GM18519 (cell line): ENCODE measurements around the gene PLEKHA5.
"Not testable (repeated sequence)": the region's sequence is repeated elsewhere in the genome, so short reads cannot be mapped to it uniquely, and the experiment has no call there.

Source experiments
- ATAC-seq: cut with Tn5 transposase; IDR thresholded peaks from one replicate; pipeline ENCODE4 v1.9.1; 2021; ENCODE audit warnings: mild to moderate bottlenecking, moderate library complexity; ENCODE audit not compliant: unreplicated experiment, low FRiP score

PLEKHA5 gene

DNA sequence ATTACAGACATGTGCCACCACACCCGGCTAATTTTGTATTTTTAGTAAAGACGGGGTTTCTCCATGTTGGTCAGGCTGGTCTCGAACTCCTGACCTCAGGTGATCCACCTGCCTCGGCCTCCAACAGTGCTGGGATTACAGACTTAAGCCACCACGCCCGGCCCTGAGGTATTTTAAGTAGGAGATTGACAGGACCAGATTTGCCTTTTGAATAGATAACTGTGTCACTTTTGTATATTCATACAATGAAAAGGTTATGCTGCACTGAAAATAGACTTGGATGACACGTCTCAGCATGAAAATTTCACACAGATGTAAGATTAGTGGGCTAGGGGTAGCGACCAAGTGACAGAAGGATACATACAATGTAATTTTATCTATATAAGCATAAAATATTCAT is 263.1 kb downstream of the PLEKHA5 start:
- not testable (repeated sequence) for ATAC-seq

DNA sequence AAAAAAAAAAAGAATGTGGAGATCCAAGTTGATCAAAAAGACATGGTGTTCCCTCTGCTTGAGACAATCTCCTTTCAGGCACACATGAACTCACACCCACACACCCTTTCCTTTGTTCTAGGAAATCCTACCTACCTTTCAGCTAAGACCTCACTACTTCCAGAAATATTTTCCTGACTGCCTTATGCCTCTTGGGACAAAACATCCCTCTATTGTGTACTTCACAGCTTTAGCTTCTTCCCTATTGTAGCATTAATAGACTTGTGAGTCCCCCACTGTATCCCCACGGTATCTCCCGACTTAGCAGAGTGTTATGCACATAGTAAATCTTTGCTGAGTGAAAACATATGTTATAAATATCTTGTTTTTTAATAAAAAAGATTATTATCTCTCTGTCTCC is 264.9 kb downstream of the PLEKHA5 start:
- no peak for ATAC-seq

DNA sequence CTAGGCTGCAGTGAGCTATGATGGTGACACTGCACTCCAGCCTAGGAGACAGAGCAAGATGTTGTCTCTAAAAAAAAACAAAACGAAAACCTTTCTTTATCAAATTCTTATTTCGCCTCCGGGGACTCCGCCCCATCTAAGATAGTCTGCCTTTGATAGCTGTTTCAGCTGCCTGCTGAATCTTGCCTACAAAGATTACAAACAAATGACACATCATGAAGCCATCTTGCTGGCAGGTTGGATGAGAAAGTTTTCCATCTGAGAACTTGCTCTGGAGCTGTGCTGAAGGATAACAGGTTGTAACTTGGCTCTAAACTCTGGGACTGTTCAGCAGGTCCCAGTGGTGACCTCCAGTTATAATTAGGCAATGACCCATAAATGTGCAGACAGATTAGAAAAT is 268.0 kb downstream of the PLEKHA5 start:
- no peak for ATAC-seq

DNA sequence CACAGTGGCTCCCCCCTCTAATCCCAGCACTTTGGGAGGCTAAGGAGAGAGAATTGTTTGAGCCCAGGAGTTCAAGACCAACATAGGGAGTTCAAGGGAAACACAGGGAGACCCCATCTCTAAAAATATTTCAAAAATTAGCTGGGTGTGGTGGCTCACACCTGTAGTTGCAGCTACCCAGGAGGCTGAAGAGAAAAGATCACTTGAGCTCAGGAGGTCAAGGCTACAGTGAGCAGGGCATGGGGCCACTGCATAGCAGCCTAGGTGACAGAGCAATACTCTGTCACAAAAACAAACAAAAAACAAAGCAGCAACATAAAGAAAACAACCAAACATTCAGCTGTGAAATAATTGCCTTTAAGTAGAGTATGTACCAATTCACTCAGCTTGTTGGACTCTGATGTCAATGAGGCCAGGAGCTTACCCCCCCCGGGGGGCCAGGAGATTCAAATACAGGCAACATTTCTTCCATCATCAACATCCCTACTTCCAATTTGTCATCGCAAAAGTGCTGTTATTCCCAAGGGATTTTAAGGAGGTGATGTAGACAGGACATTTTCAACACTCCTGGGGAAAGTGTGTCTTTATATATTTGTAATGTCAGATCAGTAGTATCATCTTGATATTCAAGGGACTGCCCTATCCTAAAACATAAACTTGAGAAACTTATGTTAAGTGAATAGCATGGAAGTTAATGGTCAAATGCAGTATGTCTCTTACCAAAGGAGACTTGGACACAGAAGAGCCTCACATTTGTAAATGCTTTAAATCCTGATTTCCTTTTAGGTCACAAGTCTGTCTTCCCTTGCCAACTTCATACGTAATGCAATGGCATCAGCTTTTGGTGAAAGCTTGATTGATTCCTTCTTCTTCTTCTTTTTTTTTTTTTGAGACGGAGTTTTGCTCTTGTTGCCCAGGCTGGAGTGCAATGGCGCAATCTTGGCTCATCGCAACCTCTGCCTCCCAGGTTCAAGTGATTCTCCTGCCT is 269.1 kb downstream of the PLEKHA5 start:
- ATAC-seq, result no peak

DNA sequence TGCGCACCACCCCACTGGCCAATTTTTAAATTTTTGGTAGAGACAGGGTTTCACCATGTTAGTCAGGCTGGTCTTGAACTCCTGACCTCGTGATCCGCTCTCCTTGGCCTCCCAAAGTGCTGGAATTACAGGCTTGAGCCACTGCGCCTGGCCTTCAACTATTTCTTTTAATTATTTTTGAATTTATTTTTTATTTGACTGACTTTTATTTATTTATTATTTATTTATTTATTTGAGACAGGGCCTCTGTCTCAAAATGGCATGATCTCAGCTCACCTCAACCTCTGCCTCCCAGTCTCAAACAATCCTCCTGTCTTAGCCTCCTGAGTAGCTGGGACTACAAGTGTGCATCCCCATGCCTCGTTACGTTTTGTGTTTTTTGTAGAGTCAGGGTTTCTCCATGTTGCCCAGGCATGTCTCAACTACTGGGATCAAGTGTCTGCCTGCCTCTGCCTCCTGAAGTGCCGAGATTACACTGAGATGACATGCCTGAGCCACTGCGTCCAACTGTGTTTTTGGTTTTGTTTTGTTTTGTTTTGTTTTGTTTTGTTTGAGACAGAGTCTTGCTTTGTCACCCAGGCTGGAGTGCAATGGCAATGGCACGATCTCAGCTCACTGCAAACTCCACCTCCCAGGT is 271.2 kb downstream of the PLEKHA5 start:
- ATAC-seq, result not testable (repeated sequence)

DNA sequence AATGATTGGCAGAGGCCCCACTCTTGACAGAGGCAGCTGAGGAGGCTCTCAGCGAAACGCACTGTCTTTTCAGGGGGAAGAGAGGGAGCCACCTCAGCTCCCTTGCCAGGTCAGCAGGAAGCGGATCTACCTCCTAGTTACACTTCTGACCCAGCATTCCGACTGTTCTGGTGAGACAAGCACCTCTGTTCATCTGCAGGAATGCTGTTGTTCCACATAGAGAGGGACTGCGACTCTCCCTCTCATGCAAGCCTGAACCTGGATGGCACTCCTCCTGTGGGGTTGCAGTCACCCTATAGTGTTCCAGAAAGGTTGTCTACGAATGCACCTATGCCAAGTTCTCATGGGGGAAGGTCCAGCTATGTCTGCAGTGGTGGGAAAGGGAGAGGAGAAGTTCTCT is 272.7 kb downstream of the PLEKHA5 start:
- ATAC-seq, result no peak

DNA sequence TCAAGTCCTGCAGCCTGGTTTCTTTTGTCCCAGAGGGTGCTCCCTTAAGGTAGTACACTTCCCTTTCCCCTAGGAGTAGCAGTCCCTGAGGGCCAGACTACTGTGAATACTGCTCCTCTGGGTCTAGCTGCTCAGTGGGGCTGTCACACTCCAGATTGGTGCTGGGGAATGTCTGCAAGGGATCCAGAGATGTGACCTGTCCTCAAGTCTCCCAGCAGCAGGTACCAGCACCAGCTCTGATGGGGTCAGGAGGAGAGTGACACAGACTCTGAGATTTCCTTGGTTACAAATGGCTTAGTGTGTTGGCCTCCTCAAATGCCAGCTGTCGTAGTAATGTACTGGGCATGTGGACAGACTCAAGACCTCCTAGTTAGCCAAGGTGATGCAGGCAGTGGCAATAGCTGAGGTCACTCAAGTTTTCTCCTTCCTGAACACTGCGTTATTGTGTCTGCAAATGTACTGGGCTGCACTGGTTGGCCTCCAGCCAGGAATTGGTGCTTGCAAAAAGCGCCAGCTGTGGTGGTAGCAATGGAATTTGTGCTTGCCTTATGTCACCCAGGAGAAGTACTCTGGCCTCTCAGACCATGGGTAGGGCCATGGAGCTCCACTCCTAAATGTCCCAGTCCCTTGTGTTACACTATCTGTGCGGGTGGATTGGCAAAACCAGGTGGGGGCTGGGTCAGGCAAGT is 273.4 kb downstream of the PLEKHA5 start:
- no peak for ATAC-seq

DNA sequence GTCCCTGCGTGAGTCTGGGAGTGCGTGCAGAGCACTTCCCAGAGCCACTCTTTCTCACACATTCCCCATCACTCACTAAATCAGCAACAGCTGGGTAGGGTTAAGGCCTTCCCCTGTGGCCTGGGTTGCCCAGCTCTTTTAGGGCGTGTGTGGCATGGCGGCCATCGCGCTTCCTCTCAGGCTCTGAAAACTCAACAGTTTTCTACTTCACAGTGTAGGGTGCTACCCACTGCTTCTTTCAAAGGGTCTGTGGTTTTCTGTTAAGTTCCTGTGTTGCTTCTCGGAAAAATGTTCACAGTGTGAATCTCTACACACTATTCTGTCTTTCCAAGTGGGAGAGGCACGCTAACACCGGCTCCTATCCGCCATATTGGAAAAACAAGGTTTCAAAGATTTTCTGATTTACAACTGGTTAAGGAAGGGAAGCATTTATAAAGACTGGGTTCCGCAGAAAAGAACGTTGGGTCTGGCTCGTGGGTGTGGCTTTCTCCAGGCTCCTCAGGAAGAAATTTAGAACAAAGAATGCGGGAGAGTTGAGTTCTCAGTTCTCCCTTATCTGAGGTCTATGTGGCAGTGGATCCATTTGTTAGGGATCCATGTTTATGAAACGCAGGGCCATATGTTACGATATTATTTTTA is 274.8 kb downstream of the PLEKHA5 start:
- ATAC-seq, result no peak

DNA sequence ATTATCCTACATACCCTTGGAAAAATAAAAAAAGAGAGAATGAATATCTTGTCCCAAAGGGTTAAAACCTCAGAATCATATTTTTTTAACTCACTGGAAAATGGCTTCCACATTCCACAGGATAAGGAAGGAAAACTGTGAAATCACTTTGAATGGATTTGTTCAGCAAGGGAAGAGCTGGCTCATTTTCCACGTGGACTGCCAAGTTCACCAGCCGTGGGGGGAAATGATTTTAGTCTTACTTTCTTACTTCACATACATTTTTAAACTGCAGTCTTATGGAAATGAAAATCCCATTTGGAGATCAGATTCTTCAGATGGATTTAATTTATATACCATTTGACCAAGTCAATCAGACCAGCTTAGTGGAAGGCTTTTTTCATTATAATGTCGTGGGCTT is 279.8 kb downstream of the PLEKHA5 start:
- no peak for ATAC-seq

DNA sequence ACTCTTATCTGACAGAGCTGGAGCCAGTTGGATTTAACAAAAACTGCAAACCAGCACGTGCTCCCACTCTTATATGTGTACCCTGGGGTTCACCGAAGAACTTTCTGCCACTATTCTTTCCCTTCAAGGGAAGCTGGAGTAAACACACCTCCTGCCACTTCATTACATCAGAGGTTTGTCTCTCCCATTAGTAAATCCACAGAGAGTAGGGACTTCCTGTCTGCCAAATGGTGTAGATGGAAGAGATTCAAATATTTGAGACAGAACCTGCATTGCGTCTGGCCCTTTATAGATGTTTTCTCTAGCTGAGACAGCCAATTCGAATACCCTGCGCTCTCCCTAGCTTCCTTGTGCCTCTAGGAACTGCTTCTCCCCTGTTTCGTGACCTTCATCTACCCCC is 280.7 kb downstream of the PLEKHA5 start:
- no peak for ATAC-seq

DNA sequence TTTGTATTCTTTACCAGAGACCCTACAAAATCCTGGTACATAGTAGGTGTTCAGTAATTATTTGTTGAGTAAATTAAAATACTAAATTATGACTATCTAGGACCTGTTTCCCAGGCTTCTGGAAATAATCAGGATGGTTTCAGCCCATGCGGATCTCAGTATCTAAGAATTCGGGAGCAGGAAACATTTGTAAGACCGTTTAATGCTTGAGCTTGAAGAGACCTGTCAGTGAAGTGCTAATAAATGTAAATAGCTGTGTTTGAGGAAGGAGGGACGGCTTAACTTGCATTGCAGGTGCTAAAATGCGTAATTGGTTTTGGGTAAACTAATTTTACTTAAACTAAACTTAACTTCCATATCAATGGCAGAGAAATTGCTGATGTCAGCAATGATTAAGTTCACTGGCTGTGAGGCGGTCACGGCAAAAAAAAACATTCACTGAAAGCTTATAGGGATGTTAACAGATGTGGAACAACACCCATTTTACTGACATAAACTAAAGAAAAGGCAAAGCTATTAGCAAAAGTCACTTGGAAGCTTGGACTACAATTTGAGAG is 281.2 kb downstream of the PLEKHA5 start:
- ATAC-seq, result no peak

DNA sequence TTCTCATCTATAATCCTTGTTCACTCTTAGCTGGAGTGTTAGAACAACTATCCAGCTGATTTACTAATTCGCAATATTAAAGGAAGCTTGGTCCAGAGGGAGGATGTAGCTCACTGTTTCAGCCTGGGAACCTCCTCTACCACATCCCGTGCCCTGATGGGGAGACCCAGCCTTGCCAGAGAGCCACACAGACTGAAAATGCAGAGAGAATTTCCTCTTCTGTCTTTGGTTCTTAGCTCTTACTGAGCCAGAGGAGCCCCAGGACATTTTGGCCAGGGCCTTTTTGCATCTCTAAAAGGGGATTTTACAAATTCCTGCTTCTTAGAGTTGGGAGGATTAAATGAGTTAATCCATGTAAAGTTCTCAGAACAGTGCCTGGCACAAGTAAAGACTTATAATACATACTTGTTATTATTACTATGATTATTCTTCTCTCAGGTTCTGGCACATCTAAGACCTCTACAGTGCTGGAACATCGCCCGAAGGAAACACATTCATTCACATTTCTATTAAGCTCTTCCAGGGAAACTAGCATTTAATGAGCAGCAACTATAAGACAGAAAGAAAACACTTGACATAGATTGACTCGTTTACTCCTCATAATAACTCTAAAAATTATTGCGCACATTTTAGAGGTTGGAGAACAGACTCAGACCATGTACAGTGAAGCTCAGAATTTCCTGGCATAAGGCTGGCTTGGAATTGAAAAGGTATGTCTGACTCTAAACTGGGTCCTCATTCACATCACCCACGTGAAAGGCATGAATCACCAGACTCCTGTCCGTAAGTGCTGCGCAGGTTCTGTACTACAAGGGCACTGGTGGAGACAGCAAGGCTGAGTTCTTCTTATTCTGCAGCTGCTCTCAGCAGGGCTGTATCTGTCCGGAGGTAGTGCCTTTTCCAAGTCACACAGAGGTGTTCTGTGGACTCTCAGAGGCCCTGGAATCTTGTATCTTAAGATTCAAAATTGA is 282.0 kb downstream of the PLEKHA5 start:
- no peak for ATAC-seq

DNA sequence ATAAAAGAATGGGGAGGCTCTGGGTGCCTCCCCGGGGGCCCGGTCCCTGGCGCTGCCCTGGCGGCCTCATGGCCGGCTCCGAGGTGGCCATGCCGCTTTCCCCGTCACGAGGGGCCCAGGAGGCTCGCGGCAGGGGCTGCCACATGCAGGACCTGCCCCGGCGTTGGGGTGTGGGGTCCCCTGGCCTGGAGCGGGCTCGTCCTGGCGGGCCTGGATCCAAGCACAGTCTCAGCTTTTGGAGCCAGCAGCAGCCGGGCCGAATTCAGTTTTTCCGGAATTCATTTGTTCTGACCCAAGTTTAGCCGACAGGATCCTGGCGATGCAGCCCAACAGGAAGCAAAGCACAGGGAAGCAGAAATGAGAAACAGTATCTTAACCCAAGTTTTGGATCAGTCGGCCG is 283.3 kb downstream of the PLEKHA5 start:
- no peak for ATAC-seq

DNA sequence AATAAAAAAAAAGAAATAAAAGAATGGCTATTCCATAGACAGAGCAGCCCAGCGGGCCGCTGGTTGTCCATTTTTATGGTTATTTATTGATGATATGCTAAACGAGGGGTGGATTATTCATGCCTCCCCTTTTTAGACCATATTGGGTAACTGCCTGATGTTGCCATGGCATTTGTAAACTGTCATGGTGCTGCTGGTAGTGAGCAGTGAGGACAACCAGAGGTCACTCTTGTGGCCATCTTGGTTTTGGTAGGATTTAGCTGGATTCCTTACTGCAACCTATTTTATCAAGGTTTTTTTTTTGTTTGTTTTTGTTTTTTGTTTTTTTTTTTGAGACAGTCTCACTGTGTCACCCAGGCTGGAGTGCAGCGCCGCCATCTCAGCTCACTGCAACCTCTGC is 284.0 kb downstream of the PLEKHA5 start:
- not testable (repeated sequence) for ATAC-seq

DNA sequence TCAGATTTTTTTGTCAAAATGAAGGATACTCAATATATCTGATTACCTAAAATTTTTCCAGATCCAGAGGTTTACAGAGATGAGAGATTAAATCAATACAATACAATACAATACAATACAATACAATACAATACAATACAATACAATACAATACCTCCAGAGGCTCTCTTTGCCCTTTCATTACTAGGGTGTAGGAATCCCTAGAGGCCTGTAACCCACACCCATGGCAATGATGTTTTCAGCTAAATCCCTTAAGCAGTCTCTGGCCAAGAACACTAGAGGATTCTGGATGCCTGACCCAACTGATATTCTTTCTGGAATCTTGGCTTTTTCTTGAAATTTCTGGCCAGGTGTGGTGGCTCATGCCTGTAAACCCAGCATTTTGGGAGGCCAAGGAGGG is 286.0 kb downstream of the PLEKHA5 start:
- no peak for ATAC-seq

DNA sequence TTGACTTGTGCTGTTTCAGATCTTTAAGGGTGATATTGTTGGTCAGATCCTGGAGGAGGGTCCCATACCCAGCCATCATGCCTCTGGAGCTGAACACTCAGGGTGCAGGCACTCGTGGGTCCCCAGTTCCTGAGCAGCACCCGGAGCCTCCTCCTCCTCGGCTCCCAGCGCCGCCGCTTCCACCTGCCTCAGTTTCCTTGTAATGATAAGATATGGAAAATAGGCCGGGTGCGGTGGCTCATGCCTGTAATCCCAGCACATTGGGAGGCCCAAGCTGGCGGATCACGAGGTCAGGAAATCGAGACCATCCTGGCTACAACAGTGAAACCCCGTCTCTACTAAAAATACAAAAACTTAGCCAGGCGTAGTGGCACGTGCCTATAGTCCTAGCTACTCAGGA is 289.6 kb downstream of the PLEKHA5 start:
- ATAC-seq, result no peak

DNA sequence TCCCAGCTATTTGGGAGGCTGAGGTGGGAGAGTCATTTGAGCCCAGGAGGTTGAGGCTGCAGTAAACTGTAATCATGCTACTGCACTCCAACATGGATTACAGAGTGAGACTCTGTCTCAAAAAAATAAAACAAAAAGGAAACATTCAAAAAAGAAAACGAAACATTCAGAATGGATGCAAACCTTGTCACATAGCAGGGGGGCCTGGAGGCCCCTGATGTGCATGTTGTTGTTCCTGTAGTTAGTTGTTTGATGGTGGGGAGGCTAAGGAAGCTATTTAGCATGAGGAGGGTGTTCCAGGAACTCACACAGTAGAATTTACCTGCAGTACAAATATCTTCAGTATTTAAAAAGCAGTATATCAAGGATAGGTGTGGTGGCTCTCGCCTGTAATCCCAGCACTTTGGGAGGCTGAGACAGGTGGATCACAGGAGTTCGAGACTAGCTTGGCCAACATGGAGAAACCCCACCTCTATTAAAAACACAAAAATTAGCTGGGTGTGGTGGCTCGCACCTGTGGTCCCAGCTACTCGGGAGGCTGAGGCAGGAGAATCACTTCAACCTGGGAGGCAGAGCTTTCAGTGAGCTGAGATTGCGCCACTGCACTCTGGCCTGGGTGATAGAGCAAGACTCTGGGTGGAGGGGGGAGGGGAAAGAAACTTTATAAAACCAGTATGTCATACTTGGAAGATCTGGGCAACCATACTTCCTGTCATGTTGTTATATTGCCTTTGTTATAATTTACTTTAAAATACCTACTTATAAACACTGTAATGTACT is 292.2 kb downstream of the PLEKHA5 start:
- ATAC-seq, result no peak

DNA sequence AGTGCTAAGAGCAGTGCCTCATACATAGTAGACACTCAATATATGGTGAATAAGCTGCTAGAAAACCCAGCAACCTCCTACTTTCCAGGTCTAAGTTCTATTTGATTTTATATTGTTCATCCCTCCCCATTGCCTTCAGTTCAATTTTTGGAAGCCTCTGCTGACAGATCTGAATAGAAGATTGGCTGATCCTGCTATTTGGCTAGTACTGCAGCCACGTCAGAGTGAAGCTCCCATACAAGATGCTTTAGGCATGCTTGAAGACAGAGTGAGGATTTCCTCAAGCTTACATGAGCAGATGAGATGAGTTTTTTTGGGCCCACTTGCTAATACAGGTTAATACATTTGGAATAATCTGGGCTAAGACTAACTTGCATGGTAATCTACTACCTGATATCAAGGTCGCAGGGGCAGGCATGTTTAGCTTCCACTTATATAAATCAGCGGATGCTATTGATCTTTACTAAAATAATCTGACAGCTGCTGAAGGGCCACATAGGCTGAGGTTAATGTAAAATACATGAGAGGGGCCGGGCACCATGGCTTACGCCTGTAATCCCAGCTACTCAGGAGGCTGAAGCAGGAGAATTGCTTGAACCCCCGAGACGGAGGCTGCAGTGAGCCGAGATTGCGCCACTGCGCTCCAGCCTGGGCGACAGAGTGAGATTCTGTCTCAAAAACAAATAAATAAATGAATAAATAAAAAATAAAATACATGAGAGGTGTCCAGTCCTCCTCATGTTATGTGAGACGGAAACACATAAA is 293.8 kb downstream of the PLEKHA5 start:
- ATAC-seq, result no peak
